ENCODE data around the gene KRTAP2-3. TPM values are rescaled to one million over a fixed set of nuclear protein-coding genes. Genes with fewer than 3 reads are reported as not detected.
"Not testable (repeated sequence)": the region's sequence is repeated elsewhere in the genome, so short reads cannot be mapped to it uniquely, and the experiment has no call there.

Gene KRTAP2-3
- total RNA-seq, 4 donors from 2014 or later, result not detected

- no peak for DNase-seq (ENCODE audit: low spot score)
These were observed 10.8 kb downstream of the KRTAP2-3 start for GRCh38 chr17:41049110-41049509.

GRCh38 chr17:41048441-41048840 is 11.5 kb downstream of the KRTAP2-3 start:
- DNase-seq (ENCODE audit: low spot score) (no peak), ATAC-seq (ENCODE audit: low FRiP score) (no peak)
- no peak for TF ChIP-seq CTCF (IDR thresholded peaks at IDR 0.05)

More at GRCh38 chr17:41049110-41049509, 10.8 kb downstream of the KRTAP2-3 start:
- TF ChIP-seq CTCF (IDR thresholded peaks at IDR 0.05), result no peak
- no peak for ATAC-seq (ENCODE audit: low FRiP score)

- ATAC-seq (ENCODE audit: low FRiP score); DNase-seq (ENCODE audit: low spot score): not testable (repeated sequence)
These were observed 13.0 kb downstream of the KRTAP2-3 start, which contains the start of gene KRTAP2-1 for GRCh38 chr17:41046735-41047465. Gene KRTAP2-1, minus strand, starts transcription at chr17:41047316. Its CDS starts 49 bp downstream, at chr17:41047267.

GRCh38 chr17:41042953-41043352 is 17.0 kb downstream of the KRTAP2-3 start:
- no peak for ATAC-seq (ENCODE audit: low FRiP score)

GRCh38 chr17:41040783-41041571 is 18.9 kb downstream of the KRTAP2-3 start, which contains the start of gene KRTAP1-1:
Gene KRTAP1-1, minus strand, starts transcription at chr17:41041450. Its CDS starts 53 bp downstream, at chr17:41041397.
- not testable (repeated sequence) for DNase-seq (ENCODE audit: low spot score); ATAC-seq (ENCODE audit: low FRiP score)

More at GRCh38 chr17:41042953-41043352, 17.0 kb downstream of the KRTAP2-3 start:
- no peak for DNase-seq (ENCODE audit: low spot score)
- no peak for TF ChIP-seq CTCF (IDR thresholded peaks at IDR 0.05)

GRCh38 chr17:41037853-41038350 is 22.0 kb downstream of the KRTAP2-3 start:
- DNase-seq (ENCODE audit: low spot score) (no peak), ATAC-seq (ENCODE audit: low FRiP score) (no peak)
- no peak for TF ChIP-seq CTCF (IDR thresholded peaks at IDR 0.05)

GRCh38 chr17:41034346-41034935 is 25.5 kb downstream of the KRTAP2-3 start, which contains the start of gene KRTAP1-3:
Gene KRTAP1-3, minus strand, starts transcription at chr17:41034874. Its CDS starts 53 bp downstream, at chr17:41034821.
- not testable (repeated sequence) for DNase-seq (ENCODE audit: low spot score); ATAC-seq (ENCODE audit: low FRiP score)

GRCh38 chr17:41029633-41030245 is 30.2 kb downstream of the KRTAP2-3 start, which contains the start of gene KRTAP1-4:
Gene KRTAP1-4, minus strand, starts transcription at chr17:41030195. Its CDS starts 117 bp downstream, at chr17:41030078.
- no peak for ATAC-seq (ENCODE audit: low FRiP score)

More at GRCh38 chr17:41029633-41030245, 30.2 kb downstream of the KRTAP2-3 start, which contains the start of gene KRTAP1-4:
- DNase-seq (ENCODE audit: low spot score), result no peak
- no peak for TF ChIP-seq CTCF (IDR thresholded peaks at IDR 0.05)
